HFFc6 (cell line): ENCODE data around the gene GALNT1. TPM values are rescaled to one million over a fixed set of nuclear protein-coding genes. Genes with fewer than 3 reads are reported as not detected.

Source experiments
- DNase-seq: peaks from one replicate; pipeline ENCODE4 v3.0.0-alpha.2; 2018
- H3K27ac Mint-ChIP-seq: 2 replicates; pipeline ENCODE4 v1.8.0; 2020; ENCODE audit warnings: mild to moderate bottlenecking, mixed read lengths
- H3K27me3 Mint-ChIP-seq: 2 replicates; pipeline ENCODE4 v1.8.0; 2021; ENCODE audit warnings: mild to moderate bottlenecking, moderate library complexity, mixed read lengths; ENCODE audit not compliant: insufficient read depth
- H3K36me3 Mint-ChIP-seq: 2 replicates; pipeline ENCODE4 v1.8.0; 2021; ENCODE audit warnings: low read depth, mixed read lengths
- H3K4me1 Mint-ChIP-seq: 2 replicates; pipeline ENCODE4 v1.8.0; 2020; ENCODE audit warnings: low read depth, mixed read lengths
- H3K4me3 Mint-ChIP-seq: 2 replicates; pipeline ENCODE4 v1.8.0; 2020; ENCODE audit warnings: mild to moderate bottlenecking, moderate library complexity, mixed read lengths
- H3K9me3 Mint-ChIP-seq: 2 replicates; pipeline ENCODE4 v1.8.0; 2020; ENCODE audit warnings: mild to moderate bottlenecking, mixed read lengths
- total RNA-seq, 6 experiments: library from RNA; stranded (reverse); fragmentation: NEBNext Ultra II Directional; extraction: Animal tissue kit (Norgen Biotek cat#: 25700); gene quantifications; 2 replicates in 1 of 6; 3 replicates in 5 of 6; pipeline ENCODE4 v1.2.3, GENCODE V29; 2021
- TF ChIP-seq, protein P1 (sequence below): fragments of 200-600 bp; sonication (generic); IDR thresholded peaks from 2 replicates; pipeline ENCODE4 v1.5.0; 2021; ENCODE audit warnings: antibody characterized with exemption, mild to moderate bottlenecking

GALNT1 gene
- total RNA-seq, 6 experiments from 2014 or later = 36.4 to 48.2 (median 40.2) TPM

DNA sequence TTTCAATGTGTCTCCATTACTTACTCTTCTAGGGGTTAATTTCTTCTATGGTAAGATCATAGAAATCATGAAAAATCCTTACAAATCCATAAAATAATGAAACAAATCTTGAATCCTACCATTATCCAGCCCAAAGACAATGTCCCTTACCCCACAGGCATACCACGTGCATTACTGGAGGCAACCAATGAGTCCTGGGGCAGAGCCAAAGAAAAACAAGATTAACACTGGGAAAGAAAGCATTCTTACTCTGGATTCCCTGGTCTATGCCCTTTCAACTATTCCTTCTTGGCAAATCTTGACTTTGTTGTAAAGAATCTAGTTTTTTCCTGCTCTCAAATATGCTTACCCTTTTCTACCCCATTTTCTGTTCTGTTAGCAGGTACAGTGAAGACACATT is 3.1 kb upstream of the GALNT1 start:
- no peak for DNase-seq
- Mint-ChIP-seq H3K9me3 (peaks cover 6% of the 10 kb centered on the region), H3K4me3 (no peak overlapping the region), H3K27me3 (peaks cover 13% of the 10 kb centered on the region; the same call in 1 of the 2 replicates), H3K4me1 (peaks cover 14% of the 10 kb centered on the region), H3K36me3 (no peaks in the 10 kb centered on the region), H3K27ac (no peak overlapping the region)
- TF ChIP-seq, protein P1, sequence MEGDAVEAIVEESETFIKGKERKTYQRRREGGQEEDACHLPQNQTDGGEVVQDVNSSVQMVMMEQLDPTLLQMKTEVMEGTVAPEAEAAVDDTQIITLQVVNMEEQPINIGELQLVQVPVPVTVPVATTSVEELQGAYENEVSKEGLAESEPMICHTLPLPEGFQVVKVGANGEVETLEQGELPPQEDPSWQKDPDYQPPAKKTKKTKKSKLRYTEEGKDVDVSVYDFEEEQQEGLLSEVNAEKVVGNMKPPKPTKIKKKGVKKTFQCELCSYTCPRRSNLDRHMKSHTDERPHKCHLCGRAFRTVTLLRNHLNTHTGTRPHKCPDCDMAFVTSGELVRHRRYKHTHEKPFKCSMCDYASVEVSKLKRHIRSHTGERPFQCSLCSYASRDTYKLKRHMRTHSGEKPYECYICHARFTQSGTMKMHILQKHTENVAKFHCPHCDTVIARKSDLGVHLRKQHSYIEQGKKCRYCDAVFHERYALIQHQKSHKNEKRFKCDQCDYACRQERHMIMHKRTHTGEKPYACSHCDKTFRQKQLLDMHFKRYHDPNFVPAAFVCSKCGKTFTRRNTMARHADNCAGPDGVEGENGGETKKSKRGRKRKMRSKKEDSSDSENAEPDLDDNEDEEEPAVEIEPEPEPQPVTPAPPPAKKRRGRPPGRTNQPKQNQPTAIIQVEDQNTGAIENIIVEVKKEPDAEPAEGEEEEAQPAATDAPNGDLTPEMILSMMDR = no peak

DNA sequence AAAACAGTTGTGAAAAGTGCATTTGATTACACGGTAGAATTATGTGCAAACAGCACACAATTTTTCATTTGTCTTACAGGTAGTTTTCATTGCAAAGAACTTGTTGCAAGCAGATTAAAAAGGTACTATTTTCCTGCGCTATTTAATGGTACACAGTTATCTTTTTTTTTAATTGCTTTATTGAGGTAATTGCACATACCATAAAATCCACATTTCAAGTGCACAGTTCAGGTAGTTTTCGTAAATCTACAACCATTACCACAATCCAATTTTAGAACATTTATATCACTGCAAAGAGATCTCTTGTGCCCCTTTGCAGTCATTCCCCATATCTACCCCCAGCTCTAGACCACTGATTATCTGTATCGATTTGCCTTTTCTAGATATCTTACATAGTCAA is 2.6 kb upstream of the GALNT1 start:
- DNase-seq = no peak
- H3K4me3 Mint-ChIP-seq = no peak overlapping the region
- peaks cover 6% of the 10 kb centered on the region for H3K9me3 Mint-ChIP-seq
- H3K36me3 Mint-ChIP-seq = peaks cover under 1% of the 10 kb centered on the region; the same call in 1 of the 2 replicates
- TF ChIP-seq, protein P1 = no peak
- peaks cover 13% of the 10 kb centered on the region; the same call in 1 of the 2 replicates for H3K27me3 Mint-ChIP-seq
- H3K4me1 Mint-ChIP-seq = peaks cover 15% of the 10 kb centered on the region
- no peak overlapping the region for H3K27ac Mint-ChIP-seq

GRCh38 chr18:35580701-35581539 is 620 bp upstream of the GALNT1 start:
- Mint-ChIP-seq H3K4me3 (peak overlapping the region; percentile 61), H3K9me3 (peaks cover 5% of the 10 kb centered on the region), H3K36me3 (peaks cover 6% of the 10 kb centered on the region; the same call in 1 of the 2 replicates), H3K4me1 (peaks cover 15% of the 10 kb centered on the region), H3K27ac (no peak overlapping the region), H3K27me3 (peaks cover 10% of the 10 kb centered on the region)
- DNase-seq = no peak
- TF ChIP-seq, protein P1 = no peak

- Mint-ChIP-seq H3K4me3 (peak overlapping the region; percentile 84), H3K27me3 (peaks cover 9% of the 10 kb centered on the region), H3K9me3 (no peaks in the 10 kb centered on the region), H3K27ac (peak overlapping the region; percentile 47; the same call in 1 of the 2 replicates), H3K4me1 (peaks cover 15% of the 10 kb centered on the region), H3K36me3 (peaks cover 6% of the 10 kb centered on the region; the same call in 1 of the 2 replicates)
- TF ChIP-seq, protein P1 = no peak
- DNase-seq = no peak
Observed at GRCh38 chr18:35581898-35582641, 530 bp downstream of the GALNT1 start.

DNA sequence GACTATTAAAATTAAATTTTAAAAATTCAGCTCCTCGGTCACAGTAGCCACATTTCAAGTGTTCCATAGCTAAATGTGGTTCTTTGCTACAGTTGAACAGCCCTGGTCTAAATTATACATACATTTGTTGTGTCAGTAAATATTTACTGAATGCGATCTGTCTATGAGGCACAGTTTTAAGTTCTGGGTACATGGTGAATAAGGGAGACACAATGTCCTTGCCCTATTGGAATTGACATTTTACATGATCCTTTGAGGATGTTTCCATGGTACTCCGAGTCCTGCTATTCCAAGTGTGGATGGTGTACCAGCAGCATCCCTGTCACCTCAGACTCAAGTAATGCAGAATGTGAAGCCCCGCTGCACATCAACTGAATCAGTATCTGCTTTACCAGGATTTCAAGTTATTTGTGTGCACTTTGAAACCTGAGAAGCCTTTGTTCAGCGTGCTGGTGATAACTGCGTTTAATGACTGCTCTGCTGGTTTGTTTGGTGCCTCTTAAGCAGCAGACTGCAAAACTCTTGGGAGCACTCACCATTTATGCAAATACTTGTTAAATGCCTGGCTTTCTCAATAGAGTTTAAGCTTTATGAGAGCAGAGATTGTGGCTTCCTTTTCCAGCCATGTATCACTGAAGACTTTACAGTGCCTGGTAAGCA is 1.5 kb downstream of the GALNT1 start:
- TF ChIP-seq, protein P1 = no peak
- peaks cover 3% of the 10 kb centered on the region for H3K9me3 Mint-ChIP-seq
- peaks cover 15% of the 10 kb centered on the region for H3K36me3 Mint-ChIP-seq
- H3K4me1 Mint-ChIP-seq = peaks cover 15% of the 10 kb centered on the region
- no peak for DNase-seq
- no peak overlapping the region; the same call in 1 of the 2 replicates for H3K27ac Mint-ChIP-seq
- peak overlapping the region; percentile 60; the same call in 1 of the 2 replicates for H3K4me3 Mint-ChIP-seq
- peaks cover 3% of the 10 kb centered on the region for H3K27me3 Mint-ChIP-seq
